Caco-2 (cell line): ENCODE measurements around the gene TRPM2. TPM values are rescaled to one million over a fixed set of nuclear protein-coding genes. Genes with fewer than 3 reads are reported as not detected.

ENCODE experiments used
- BruUV-seq: library from RNA; stranded (reverse); fragments of 400-500 nt; replicated peaks from 2 replicates; lab custom pipeline; 2021; lab: Mats Ljungman, UMichigan
- CTCF ChIA-PET: fragments of 300-600 bp; sonication (Branson Sonifier 250); formaldehyde crosslinking; loops from one replicate; lab custom pipeline; 2022; ENCODE audit warnings: antibody characterized with exemption; lab: Charles Lee
- POLR2A ChIA-PET: fragments of 300-600 bp; sonication (Branson Sonifier 250); formaldehyde crosslinking; loops from one replicate; lab custom pipeline; 2022; ENCODE audit warnings: antibody characterized with exemption; lab: Charles Lee
- DNase-seq, 2 experiments: peaks; one replicate each; pipeline versions ENCODE4 v3.0.0 to v3.0.0-alpha.2; 2020 to 2022
- H3K27me3 ChIP-seq: replicated peaks from 2 replicates; pipeline ENCODE4 v1.6.0; 2011; ENCODE audit warnings: low read length; ENCODE audit not compliant: control insufficient read depth, insufficient read depth
- H3K36me3 ChIP-seq: 2 replicates; pipeline ENCODE4 v1.5.1; 2011; ENCODE audit warnings: low read length; ENCODE audit not compliant: control insufficient read depth, insufficient read depth
- H3K4me1 ChIP-seq: fragments of 250-450 bp; sonication (Bioruptor Pico); 2 replicates; pipeline ENCODE4 v1.5.1; 2020; ENCODE audit warnings: mild to moderate bottlenecking
- H3K4me3 ChIP-seq: 2 replicates; pipeline ENCODE4 v1.5.1; 2011; ENCODE audit warnings: low read depth, mild to moderate bottlenecking, control low read depth, low read length
- H3K9me3 ChIP-seq: fragments of 250-450 bp; sonication (Bioruptor Pico); 2 replicates; pipeline ENCODE4 v1.5.1; 2020; ENCODE audit warnings: mild to moderate bottlenecking, moderate library complexity
- H3K27ac Mint-ChIP-seq: one replicate; pipeline ENCODE4 v1.8.0; 2022; ENCODE audit warnings: mixed read lengths; ENCODE audit not compliant: unreplicated experiment
- H3K27me3 Mint-ChIP-seq: one replicate; pipeline ENCODE4 v1.8.0; 2022; ENCODE audit warnings: mixed read lengths; ENCODE audit not compliant: insufficient read depth, unreplicated experiment
- H3K36me3 Mint-ChIP-seq: one replicate; pipeline ENCODE4 v1.8.0; 2022; ENCODE audit warnings: mild to moderate bottlenecking, mixed read lengths; ENCODE audit not compliant: insufficient read depth, unreplicated experiment
- H3K4me1 Mint-ChIP-seq: one replicate; pipeline ENCODE4 v1.8.0; 2022; ENCODE audit warnings: low read depth, mixed read lengths; ENCODE audit not compliant: unreplicated experiment
- H3K4me3 Mint-ChIP-seq: one replicate; pipeline ENCODE4 v1.8.0; 2022; ENCODE audit warnings: mild to moderate bottlenecking, moderate library complexity, mixed read lengths; ENCODE audit not compliant: unreplicated experiment
- H3K9me3 Mint-ChIP-seq: one replicate; pipeline ENCODE4 v1.8.0; 2022; ENCODE audit warnings: mixed read lengths; ENCODE audit not compliant: unreplicated experiment
- CTCF ChIP-seq, 2 experiments: fragments of 200-600 bp in 1 of 2; IDR thresholded peaks; 1 replicate in 1 of 2; 2 replicates in 1 of 2; pipeline versions ENCODE4 v1.5.1 to v1.8.0; 2011 to 2022; ENCODE audit warnings: antibody characterized with exemption in 1 of 2, control low read depth in 1 of 2, inconsistent platforms in 1 of 2, low read depth in 1 of 2, low read length in 1 of 2, mild to moderate bottlenecking in 1 of 2, moderate library complexity in 1 of 2; ENCODE audit not compliant: insufficient read depth in 1 of 2, severe bottlenecking in 1 of 2, unreplicated experiment in 1 of 2
- intact Hi-C: fragments of 100-400 bp; cut with micrococcal nuclease; formaldehyde crosslinking; loops from one replicate; pipeline ENCODE4 v1.10.0; 2022; ENCODE audit not compliant: unreplicated experiment
- total RNA-seq: library from RNA; stranded (reverse); gene quantifications from 2 replicates; pipeline ENCODE4 v1.2.3, GENCODE V29; 2022

TRPM2 gene
- total RNA-seq, 1 experiment from 2014 or later = 0.20 TPM

GRCh38 chr21:44448651-44449131 lies 95.3 kb downstream of the TRPM2 start:
- no peaks in the 10 kb centered on the region for H3K9me3 ChIP-seq
- Mint-ChIP-seq H3K36me3 (no peaks in the 10 kb centered on the region), H3K4me1 (no peaks in the 10 kb centered on the region), H3K27ac (no peak overlapping the region), H3K9me3 (no peaks in the 10 kb centered on the region), H3K27me3 (no peaks in the 10 kb centered on the region), H3K4me3 (no peak overlapping the region)
- H3K4me1 ChIP-seq = 0 out of 2 replicates have a peak, but pooled peaks cover 6% of the 10 kb centered on the region
- POLR2A ChIA-PET = no interaction called here
- BruUV-seq = no TSS peak
- no peaks in the 10 kb centered on the region for H3K27me3 ChIP-seq
- H3K4me3 ChIP-seq = no peak overlapping the region
- DNase-seq = peak in 1 of 2 experiments; percentile 26
- no peaks in the 10 kb centered on the region for H3K36me3 ChIP-seq
- intact Hi-C loops = no loop called here
- no peak for TF ChIP-seq CTCF (IDR thresholded peaks at IDR 0.05; ENCODE audit: insufficient read depth in 1 of 2, low read depth in 1 of 2, low read length in 1 of 2, severe bottlenecking in 1 of 2, unreplicated experiment in 1 of 2)
- CTCF ChIA-PET = no interaction called here

GRCh38 chr21:44449473-44450363 lies 96.3 kb downstream of the TRPM2 start:
- no peaks in the 10 kb centered on the region for H3K4me1 Mint-ChIP-seq
- no peaks in the 10 kb centered on the region for H3K27me3 Mint-ChIP-seq
- ChIA-PET POLR2A (no interaction called here), CTCF (no interaction called here)
- no peaks in the 10 kb centered on the region for H3K9me3 ChIP-seq
- no peaks in the 10 kb centered on the region for H3K36me3 Mint-ChIP-seq
- peak in 1 of 2 experiments; percentile 29 for DNase-seq
- H3K4me3 Mint-ChIP-seq = no peak overlapping the region
- no peak overlapping the region for H3K27ac Mint-ChIP-seq
- TF ChIP-seq CTCF (IDR thresholded peaks at IDR 0.05; ENCODE audit: insufficient read depth in 1 of 2, low read depth in 1 of 2, low read length in 1 of 2, severe bottlenecking in 1 of 2, unreplicated experiment in 1 of 2) = no peak
- intact Hi-C loops = no loop called here
- no TSS peak for BruUV-seq
- H3K4me1 ChIP-seq = 0 out of 2 replicates have a peak, but pooled peaks cover 6% of the 10 kb centered on the region
- no peaks in the 10 kb centered on the region for H3K27me3 ChIP-seq
- H3K9me3 Mint-ChIP-seq = peaks cover 7% of the 10 kb centered on the region
- no peak overlapping the region for H3K4me3 ChIP-seq
- H3K36me3 ChIP-seq = no peaks in the 10 kb centered on the region

- CTCF ChIA-PET = no interaction called here
- POLR2A ChIA-PET = no interaction called here
- no peaks in the 10 kb centered on the region for H3K36me3 ChIP-seq
- H3K4me1 ChIP-seq = 0 out of 2 replicates have a peak, but pooled peaks cover 6% of the 10 kb centered on the region
- intact Hi-C loops = no loop called here
- H3K27me3 Mint-ChIP-seq = no peaks in the 10 kb centered on the region
- peak in 1 of 2 experiments; percentile 23 for DNase-seq
- H3K27ac Mint-ChIP-seq = no peak overlapping the region
- H3K27me3 ChIP-seq = no peaks in the 10 kb centered on the region
- no peaks in the 10 kb centered on the region for H3K4me1 Mint-ChIP-seq
- no peak overlapping the region for H3K4me3 ChIP-seq
- TF ChIP-seq CTCF (IDR thresholded peaks at IDR 0.05; ENCODE audit: insufficient read depth in 1 of 2, low read depth in 1 of 2, low read length in 1 of 2, severe bottlenecking in 1 of 2, unreplicated experiment in 1 of 2) = no peak
- no TSS peak for BruUV-seq
- H3K9me3 ChIP-seq = no peaks in the 10 kb centered on the region
- peaks cover 7% of the 10 kb centered on the region for H3K9me3 Mint-ChIP-seq
- H3K4me3 Mint-ChIP-seq = no peak overlapping the region
- no peaks in the 10 kb centered on the region for H3K36me3 Mint-ChIP-seq
Observed at GRCh38 chr21:44450402-44450801, 97.0 kb downstream of the TRPM2 start.
